Activated CD4-positive, alpha-beta T cell treated with anti-CD3 and anti-CD28 coated beads, Interleukin-2, amount 10 ng/mL, durations not matched to agents 24 days and 14 days (primary cell): ENCODE results near the gene WDR47. TPM values are rescaled to one million over a fixed set of nuclear protein-coding genes. Genes with fewer than 3 reads are reported as not detected.
A peak's percentile ranks its signal among the peaks of the same experiment; 100 is the strongest.

Source experiments
- DNase-seq: peaks from one replicate; pipeline ENCODE4 v3.0.0; 2022
- H3K27ac Mint-ChIP-seq: one replicate; pipeline ENCODE4 v1.8.0; 2022; ENCODE audit warnings: mild to moderate bottlenecking, mixed read lengths
- H3K27me3 Mint-ChIP-seq: one replicate; pipeline ENCODE4 v1.8.0; 2022; ENCODE audit warnings: mixed read lengths
- H3K36me3 Mint-ChIP-seq: one replicate; pipeline ENCODE4 v1.8.0; 2022; ENCODE audit warnings: low read depth, mild to moderate bottlenecking, mixed read lengths
- H3K4me1 Mint-ChIP-seq: one replicate; pipeline ENCODE4 v1.8.0; 2021; ENCODE audit warnings: mixed read lengths
- H3K4me3 Mint-ChIP-seq: one replicate; pipeline ENCODE4 v1.8.0; 2022; ENCODE audit warnings: mild to moderate bottlenecking, moderate library complexity, mixed read lengths
- H3K9me3 Mint-ChIP-seq: one replicate; pipeline ENCODE4 v1.8.0; 2021; ENCODE audit warnings: mixed read lengths
- intact Hi-C: fragments of 100-400 bp; cut with micrococcal nuclease; formaldehyde crosslinking; loops from one replicate; pipeline ENCODE4 v1.15.1; 2023
- total RNA-seq: library from RNA; stranded (reverse); gene quantifications from 2 replicates; pipeline ENCODE4 v1.2.3, GENCODE V29; 2022

WDR47 gene
- total RNA-seq = 11.8 and 14.0 TPM in 2 replicates

GRCh38 chr1:109041621-109042468 is at the start of gene WDR47:
TSS of gene WDR47 (minus strand) at chr1:109042102. CDS start at chr1:109023512, 18,590 bp downstream.
- Mint-ChIP-seq H3K27me3 (peaks cover 11% of the 10 kb centered on the region), H3K9me3 (no peaks in the 10 kb centered on the region), H3K4me1 (peaks cover 15% of the 10 kb centered on the region), H3K27ac (peak within 1 kb of the TSS; percentile 85), H3K4me3 (peak within 1 kb of the TSS; percentile 92), H3K36me3 (peaks cover 2% of the 10 kb centered on the region)
- peak; percentile 99 for DNase-seq
- intact Hi-C loops = loop anchor here (1.0 to 5.0 kb wide), 7 partner anchors 33 to 296 kb away; partner anchors contain the start of genes CLCC1, GPSM2, SARS1 and STXBP3

GRCh38 chr1:109091078-109091838 is 49.4 kb upstream of the WDR47 start:
- H3K9me3 Mint-ChIP-seq = no peaks in the 10 kb centered on the region
- peaks cover 26% of the 10 kb centered on the region for H3K4me1 Mint-ChIP-seq
- H3K36me3 Mint-ChIP-seq = peaks cover 25% of the 10 kb centered on the region
- intact Hi-C loops = loop anchor here (1.0 to 5.0 kb wide), 5 partner anchors 24 to 344 kb away; partner anchors contain the start of genes GPSM2, SARS1, STXBP3 and WDR47
- H3K4me3 Mint-ChIP-seq = peak overlapping the region; percentile 92
- DNase-seq = no peak
- H3K27me3 Mint-ChIP-seq = no peaks in the 10 kb centered on the region
- H3K27ac Mint-ChIP-seq = peak overlapping the region; percentile 97

- H3K4me1 Mint-ChIP-seq = peaks cover 23% of the 10 kb centered on the region
- H3K27ac Mint-ChIP-seq = peak within 1 kb of the TSS; percentile 97
- peak; percentile 96 for DNase-seq
- no peaks in the 10 kb centered on the region for H3K9me3 Mint-ChIP-seq
- H3K36me3 Mint-ChIP-seq = peaks cover 22% of the 10 kb centered on the region
- intact Hi-C loops = loop anchor here (1.0 to 5.0 kb wide), 8 partner anchors 10 to 343 kb away; partner anchors contain the start of genes GPSM2, SARS1, STXBP3 and TAF13
- no peaks in the 10 kb centered on the region for H3K27me3 Mint-ChIP-seq
- peak within 1 kb of the TSS; percentile 92 for H3K4me3 Mint-ChIP-seq
Measured at GRCh38 chr1:109090196-109091077, 48.5 kb upstream of the WDR47 start, which contains the start of gene TMEM167B. TSS of gene TMEM167B (plus strand) at chr1:109090764. CDS start at chr1:109090873, 109 bp downstream.

GRCh38 chr1:109089242-109090015 is 47.5 kb upstream of the WDR47 start:
- Mint-ChIP-seq H3K27me3 (no peaks in the 10 kb centered on the region), H3K4me3 (peak overlapping the region; percentile 92), H3K9me3 (no peaks in the 10 kb centered on the region), H3K4me1 (peaks cover 23% of the 10 kb centered on the region), H3K27ac (peak overlapping the region; percentile 97), H3K36me3 (peaks cover 14% of the 10 kb centered on the region)
- peak; percentile 86 for DNase-seq
- intact Hi-C loops = loop anchor here (1.0 to 5.0 kb wide), 6 partner anchors 11 to 342 kb away; partner anchors contain the start of genes GPSM2, SARS1, STXBP3 and TAF13

- no peak for DNase-seq
- no peaks in the 10 kb centered on the region for H3K9me3 Mint-ChIP-seq
- no peak overlapping the region for H3K27ac Mint-ChIP-seq
- intact Hi-C loops = no loop called here
- H3K36me3 Mint-ChIP-seq = no peaks in the 10 kb centered on the region
- no peak overlapping the region for H3K4me3 Mint-ChIP-seq
- H3K4me1 Mint-ChIP-seq = peaks cover 4% of the 10 kb centered on the region
- no peaks in the 10 kb centered on the region for H3K27me3 Mint-ChIP-seq
Measured at GRCh38 chr1:109084563-109085517, 42.9 kb upstream of the WDR47 start.

- Mint-ChIP-seq H3K4me1 (no peaks in the 10 kb centered on the region), H3K36me3 (no peaks in the 10 kb centered on the region), H3K27ac (no peak overlapping the region), H3K9me3 (no peaks in the 10 kb centered on the region), H3K4me3 (no peak overlapping the region), H3K27me3 (no peaks in the 10 kb centered on the region)
- DNase-seq = no peak
- intact Hi-C loops = no loop called here
Measured at GRCh38 chr1:109083923-109084322, 42.0 kb upstream of the WDR47 start.

GRCh38 chr1:109083501-109083900 is 41.6 kb upstream of the WDR47 start:
- Mint-ChIP-seq H3K9me3 (no peaks in the 10 kb centered on the region), H3K27me3 (no peaks in the 10 kb centered on the region), H3K4me3 (no peak overlapping the region), H3K27ac (no peak overlapping the region), H3K4me1 (no peaks in the 10 kb centered on the region), H3K36me3 (no peaks in the 10 kb centered on the region)
- DNase-seq = no peak
- intact Hi-C loops = no loop called here

GRCh38 chr1:109080441-109081082 is 38.7 kb upstream of the WDR47 start:
- no peak overlapping the region for H3K27ac Mint-ChIP-seq
- no peak for DNase-seq
- peaks cover 5% of the 10 kb centered on the region for H3K4me1 Mint-ChIP-seq
- no peaks in the 10 kb centered on the region for H3K27me3 Mint-ChIP-seq
- no peaks in the 10 kb centered on the region for H3K9me3 Mint-ChIP-seq
- intact Hi-C loops = no loop called here
- H3K36me3 Mint-ChIP-seq = peaks cover 2% of the 10 kb centered on the region
- no peak overlapping the region for H3K4me3 Mint-ChIP-seq

GRCh38 chr1:109079240-109079622 is 37.3 kb upstream of the WDR47 start:
- DNase-seq = no peak
- no peak overlapping the region for H3K4me3 Mint-ChIP-seq
- peaks cover 10% of the 10 kb centered on the region for H3K4me1 Mint-ChIP-seq
- H3K9me3 Mint-ChIP-seq = no peaks in the 10 kb centered on the region
- H3K27me3 Mint-ChIP-seq = no peaks in the 10 kb centered on the region
- H3K36me3 Mint-ChIP-seq = peaks cover 3% of the 10 kb centered on the region
- no peak overlapping the region for H3K27ac Mint-ChIP-seq
- intact Hi-C loops = no loop called here

DNA sequence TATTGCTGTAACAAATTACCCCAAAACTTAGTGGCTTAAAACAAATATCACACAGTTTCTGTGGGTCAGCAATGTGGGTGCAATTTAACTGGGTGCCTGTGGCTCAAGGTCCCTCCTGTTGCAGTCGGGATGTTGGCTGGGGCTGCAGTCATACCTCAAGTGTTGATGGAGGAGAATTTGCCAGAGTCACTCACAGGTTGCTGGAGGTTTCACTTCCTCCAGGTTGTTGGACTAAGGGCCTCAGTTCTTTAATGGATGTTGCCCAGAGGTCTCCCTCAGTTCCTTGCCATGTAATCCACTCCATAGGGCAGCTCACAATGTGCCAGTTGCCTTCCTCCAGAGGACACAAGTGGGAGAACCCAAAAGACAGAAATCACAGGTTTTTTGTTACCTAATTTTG is 36.4 kb upstream of the WDR47 start:
- Mint-ChIP-seq H3K27me3 (no peaks in the 10 kb centered on the region), H3K9me3 (no peaks in the 10 kb centered on the region), H3K36me3 (peaks cover 6% of the 10 kb centered on the region), H3K27ac (no peak overlapping the region), H3K4me3 (no peak overlapping the region), H3K4me1 (peaks cover 10% of the 10 kb centered on the region)
- DNase-seq = no peak
- intact Hi-C loops = no loop called here
